T-helper 1 cell treated with Interleukin-12 subunit alpha and Interleukin-12 subunit beta and Interleukin-4 antibody, amounts not matched to agents 30 ng/mL and 1 ng/mL, for 36 hours (primary cell): ENCODE data around the gene FOXO6. TPM values are rescaled to one million over a fixed set of nuclear protein-coding genes. Genes with fewer than 3 reads are reported as not detected.

Source experiments
- intact Hi-C: fragments of 100-400 bp; cut with micrococcal nuclease; formaldehyde crosslinking; loops from one replicate; pipeline ENCODE4 v1.15.1; 2024
- total RNA-seq: library from RNA; stranded (reverse); gene quantifications from 2 replicates; pipeline ENCODE4 v1.2.3, GENCODE V29; 2022

Gene FOXO6
- total RNA-seq, 1 donor from 2014 or later = not detected

- intact Hi-C loops = no loop called here
These were observed 38.0 kb downstream of the FOXO6 start for GRCh38 chr1:41399145-41399795.

- intact Hi-C loops = no loop called here
These were observed 39.0 kb downstream of the FOXO6 start for GRCh38 chr1:41400225-41400624.

- intact Hi-C loops = no loop called here
These were observed 40.7 kb downstream of the FOXO6 start for GRCh38 chr1:41401899-41402298.

GRCh38 chr1:41404308-41404761 is 43.1 kb downstream of the FOXO6 start:
- intact Hi-C loops = no loop called here

- intact Hi-C loops = no loop called here
These were observed 46.5 kb downstream of the FOXO6 start for GRCh38 chr1:41407664-41408252.

- intact Hi-C loops = no loop called here
These were observed 47.5 kb downstream of the FOXO6 start for GRCh38 chr1:41408691-41409090.

GRCh38 chr1:41409825-41410224 is 48.6 kb downstream of the FOXO6 start:
- intact Hi-C loops = no loop called here

- intact Hi-C loops = no loop called here
These were observed 49.2 kb downstream of the FOXO6 start for GRCh38 chr1:41410462-41410861.

- intact Hi-C loops = no loop called here
These were observed 50.0 kb downstream of the FOXO6 start for GRCh38 chr1:41411229-41411628.

GRCh38 chr1:41412748-41413147 is 51.5 kb downstream of the FOXO6 start:
- intact Hi-C loops = no loop called here

GRCh38 chr1:41413748-41414281 is 52.6 kb downstream of the FOXO6 start:
- intact Hi-C loops = no loop called here

GRCh38 chr1:41414296-41414695 is 53.1 kb downstream of the FOXO6 start:
- intact Hi-C loops = no loop called here

- intact Hi-C loops = no loop called here
These were observed 53.6 kb downstream of the FOXO6 start for GRCh38 chr1:41414716-41415306.

GRCh38 chr1:41416081-41416480 is 54.8 kb downstream of the FOXO6 start:
- intact Hi-C loops = loop anchor here (2.0 kb wide), 1 partner anchor 93 kb away; no protein-coding TSS in a partner anchor

GRCh38 chr1:41416552-41417334 is 55.5 kb downstream of the FOXO6 start:
- intact Hi-C loops = loop anchor here (1.0 to 2.0 kb wide), 3 partner anchors 94 to 148 kb away; no protein-coding TSS in a partner anchor

GRCh38 chr1:41417335-41417682 is 56.1 kb downstream of the FOXO6 start:
- intact Hi-C loops = loop anchor here (1.0 to 2.0 kb wide), 3 partner anchors 95 to 149 kb away; no protein-coding TSS in a partner anchor

GRCh38 chr1:41417746-41418145 is 56.5 kb downstream of the FOXO6 start:
- intact Hi-C loops = loop anchor here (1.0 to 2.0 kb wide), 3 partner anchors 95 to 149 kb away; no protein-coding TSS in a partner anchor

- intact Hi-C loops = no loop called here
These were observed 57.8 kb downstream of the FOXO6 start for GRCh38 chr1:41418857-41419583.

GRCh38 chr1:41419584-41420295 is 58.5 kb downstream of the FOXO6 start:
- intact Hi-C loops = no loop called here

- intact Hi-C loops = no loop called here
These were observed 59.1 kb downstream of the FOXO6 start for GRCh38 chr1:41420351-41420750.
